ENCODE measurements around the gene KRT72.

Gene KRT72

GRCh38 chr12:52600941-52601481 lies at the start of gene KRT72:
TSS of gene KRT72 (minus strand) at chr12:52601463. CDS start at chr12:52601452, 11 bp downstream.
- DNase-seq (ENCODE audit: low spot score), result no peak

GRCh38 chr12:52650520-52651081 lies 49.3 kb upstream of the KRT72 start:
- DNase-seq (ENCODE audit: low spot score), result peak; percentile 20

GRCh38 chr12:52649066-52649465 lies 47.8 kb upstream of the KRT72 start:
- DNase-seq (ENCODE audit: low spot score), result no peak

- DNase-seq (ENCODE audit: low spot score), result no peak
Measured at GRCh38 chr12:52648012-52648550, 46.8 kb upstream of the KRT72 start.

GRCh38 chr12:52647601-52648000 lies 46.3 kb upstream of the KRT72 start:
- no peak for DNase-seq (ENCODE audit: low spot score)

GRCh38 chr12:52646613-52647012 lies 45.4 kb upstream of the KRT72 start:
- DNase-seq (ENCODE audit: low spot score), result no peak

GRCh38 chr12:52645982-52646381 lies 44.7 kb upstream of the KRT72 start:
- DNase-seq (ENCODE audit: low spot score), result no peak

- DNase-seq (ENCODE audit: low spot score), result no peak
Measured at GRCh38 chr12:52645120-52645761, 44.0 kb upstream of the KRT72 start.

- DNase-seq (ENCODE audit: low spot score), result no peak
Measured at GRCh38 chr12:52644078-52644415, 42.8 kb upstream of the KRT72 start.

GRCh38 chr12:52643233-52644077 lies 42.2 kb upstream of the KRT72 start:
- no peak for DNase-seq (ENCODE audit: low spot score)

- DNase-seq (ENCODE audit: low spot score), result no peak
Measured at GRCh38 chr12:52641468-52641867, 40.2 kb upstream of the KRT72 start.

- DNase-seq (ENCODE audit: low spot score), result no peak
Measured at GRCh38 chr12:52637299-52637698, 36.0 kb upstream of the KRT72 start.

GRCh38 chr12:52636592-52637258 lies 35.5 kb upstream of the KRT72 start:
- DNase-seq (ENCODE audit: low spot score), result no peak

- DNase-seq (ENCODE audit: low spot score), result no peak
Measured at GRCh38 chr12:52636189-52636588, 34.9 kb upstream of the KRT72 start.

GRCh38 chr12:52634266-52635056 lies 33.2 kb upstream of the KRT72 start:
- peak; percentile 2 for DNase-seq (ENCODE audit: low spot score)

- DNase-seq (ENCODE audit: low spot score), result no peak
Measured at GRCh38 chr12:52633383-52633782, 32.1 kb upstream of the KRT72 start.

- no peak for DNase-seq (ENCODE audit: low spot score)
Measured at GRCh38 chr12:52632656-52633055, 31.4 kb upstream of the KRT72 start.

- no peak for DNase-seq (ENCODE audit: low spot score)
Measured at GRCh38 chr12:52631676-52632459, 30.6 kb upstream of the KRT72 start.

- no peak for DNase-seq (ENCODE audit: low spot score)
Measured at GRCh38 chr12:52631264-52631663, 30.0 kb upstream of the KRT72 start.

GRCh38 chr12:52630599-52631200 lies 29.4 kb upstream of the KRT72 start:
- no peak for DNase-seq (ENCODE audit: low spot score)

All from LoVo (cell line).